Neural progenitor cell (in vitro differentiated cells): ENCODE measurements around the gene NPPC. TPM values are rescaled to one million over a fixed set of nuclear protein-coding genes. Genes with fewer than 3 reads are reported as not detected.
A peak's percentile ranks its signal among the peaks of the same experiment; 100 is the strongest.

Source experiments
- DNase-seq: peaks from one replicate; pipeline ENCODE4 v3.0.0-alpha.2; 2016; ENCODE audit warnings: low spot score
- H2AFZ ChIP-seq: fragments of 200-600 bp; sonication (generic); replicated peaks from 2 replicates; pipeline ENCODE4 v1.6.1; 2016; ENCODE audit warnings: antibody characterized with exemption
- H3F3A ChIP-seq: fragments of 200-600 bp; sonication (generic); 2 replicates; pipeline ENCODE4 v1.6.1; 2016; ENCODE audit warnings: antibody characterized with exemption, low read depth
- H3K27ac ChIP-seq: fragments of 200-600 bp; sonication (generic); 2 replicates; pipeline ENCODE4 v1.5.1; 2016; ENCODE audit warnings: mild to moderate bottlenecking
- H3K27me3 ChIP-seq: fragments of 200-600 bp; sonication (generic); 2 replicates; pipeline ENCODE4 v1.6.1; 2016; ENCODE audit warnings: mild to moderate bottlenecking, moderate library complexity
- H3K36me3 ChIP-seq: fragments of 200-600 bp; sonication (generic); 2 replicates; pipeline ENCODE4 v1.5.1; 2016
- H3K4me1 ChIP-seq: fragments of 200-600 bp; sonication (generic); 2 replicates; pipeline ENCODE4 v1.6.1; 2016; ENCODE audit warnings: mixed run types
- H3K4me2 ChIP-seq: fragments of 200-600 bp; sonication (generic); 2 replicates; pipeline ENCODE4 v1.6.1; 2016
- H3K4me3 ChIP-seq: fragments of 200-600 bp; sonication (generic); 2 replicates; pipeline ENCODE4 v1.5.1; 2016
- H3K79me2 ChIP-seq: fragments of 200-600 bp; sonication (generic); 2 replicates; pipeline ENCODE4 v1.6.1; 2016; ENCODE audit warnings: low read depth
- H3K9ac ChIP-seq: fragments of 200-600 bp; sonication (generic); 2 replicates; pipeline ENCODE4 v1.6.1; 2016
- H3K9me3 ChIP-seq: fragments of 200-600 bp; sonication (generic); 2 replicates; pipeline ENCODE4 v1.5.1; 2016; ENCODE audit warnings: low read depth
- H4K20me1 ChIP-seq: fragments of 200-600 bp; sonication (generic); 2 replicates; pipeline ENCODE4 v1.6.1; 2016; ENCODE audit warnings: low read depth
- H3K27ac Mint-ChIP-seq: 3 replicates; pipeline ENCODE4 v1.8.0; 2021; ENCODE audit warnings: mixed read lengths
- H3K27me3 Mint-ChIP-seq: 2 replicates; pipeline ENCODE4 v1.8.0; 2022; ENCODE audit warnings: low read depth, mild to moderate bottlenecking, inconsistent platforms, moderate library complexity, mixed read lengths; ENCODE audit not compliant: insufficient read depth
- H3K36me3 Mint-ChIP-seq: 3 replicates; pipeline ENCODE4 v1.8.0; 2021; ENCODE audit warnings: mixed read lengths
- H3K4me1 Mint-ChIP-seq: 3 replicates; pipeline ENCODE4 v1.8.0; 2021; ENCODE audit warnings: mixed read lengths
- H3K4me3 Mint-ChIP-seq: 3 replicates; pipeline ENCODE4 v1.8.0; 2021; ENCODE audit warnings: mild to moderate bottlenecking, moderate library complexity, mixed read lengths
- H3K9me3 Mint-ChIP-seq: 3 replicates; pipeline ENCODE4 v1.8.0; 2020; ENCODE audit warnings: mixed read lengths
- EZH2 ChIP-seq: fragments of 200-600 bp; sonication (generic); IDR thresholded peaks from 2 replicates; pipeline ENCODE4 v1.6.1; 2017; ENCODE audit warnings: antibody characterized with exemption, mild to moderate bottlenecking, moderate library complexity
- EZH2phosphoT487 ChIP-seq: fragments of 200-600 bp; sonication (generic); IDR thresholded peaks from 2 replicates; pipeline ENCODE4 v1.6.1; 2017; ENCODE audit warnings: antibody characterized with exemption
- total RNA-seq: library from RNA; depleted of rRNA; stranded (reverse); fragments of >200 nt; gene quantifications from 2 replicates; pipeline ENCODE4 v1.2.3, GENCODE V29; 2015; ENCODE audit warnings: low replicate concordance
- TF ChIP-seq, protein P1 (sequence below): fragments of 200-600 bp; sonication (generic); IDR thresholded peaks from 2 replicates; pipeline ENCODE4 v1.5.1; 2017; ENCODE audit warnings: antibody characterized with exemption, mild to moderate bottlenecking

The NPPC gene
- total RNA-seq, 1 donor from 2014 or later: not detected

- Mint-ChIP-seq H3K4me1 (peaks cover 5% of the 10 kb centered on the region), H3K9me3 (no peaks in the 10 kb centered on the region), H3K36me3 (no peaks in the 10 kb centered on the region), H3K27ac (no peak overlapping the region), H3K4me3 (no peak overlapping the region), H3K27me3 (peaks cover 31% of the 10 kb centered on the region)
- Histone ChIP-seq H3F3A (peaks cover 5% of the 10 kb centered on the region), H3K4me3 (no peak overlapping the region), H3K36me3 (no peaks in the 10 kb centered on the region), H3K79me2 (no peaks in the 10 kb centered on the region), H4K20me1 (peaks cover 11% of the 10 kb centered on the region), H3K27ac (no peak overlapping the region), H3K9ac (no peak overlapping the region), H3K4me1 (peaks cover 3% of the 10 kb centered on the region), H3K27me3 (peaks cover 53% of the 10 kb centered on the region), H3K4me2 (no peak overlapping the region), H3K9me3 (no peaks in the 10 kb centered on the region), H2AFZ (no peak overlapping the region)
- TF ChIP-seq, protein P1, sequence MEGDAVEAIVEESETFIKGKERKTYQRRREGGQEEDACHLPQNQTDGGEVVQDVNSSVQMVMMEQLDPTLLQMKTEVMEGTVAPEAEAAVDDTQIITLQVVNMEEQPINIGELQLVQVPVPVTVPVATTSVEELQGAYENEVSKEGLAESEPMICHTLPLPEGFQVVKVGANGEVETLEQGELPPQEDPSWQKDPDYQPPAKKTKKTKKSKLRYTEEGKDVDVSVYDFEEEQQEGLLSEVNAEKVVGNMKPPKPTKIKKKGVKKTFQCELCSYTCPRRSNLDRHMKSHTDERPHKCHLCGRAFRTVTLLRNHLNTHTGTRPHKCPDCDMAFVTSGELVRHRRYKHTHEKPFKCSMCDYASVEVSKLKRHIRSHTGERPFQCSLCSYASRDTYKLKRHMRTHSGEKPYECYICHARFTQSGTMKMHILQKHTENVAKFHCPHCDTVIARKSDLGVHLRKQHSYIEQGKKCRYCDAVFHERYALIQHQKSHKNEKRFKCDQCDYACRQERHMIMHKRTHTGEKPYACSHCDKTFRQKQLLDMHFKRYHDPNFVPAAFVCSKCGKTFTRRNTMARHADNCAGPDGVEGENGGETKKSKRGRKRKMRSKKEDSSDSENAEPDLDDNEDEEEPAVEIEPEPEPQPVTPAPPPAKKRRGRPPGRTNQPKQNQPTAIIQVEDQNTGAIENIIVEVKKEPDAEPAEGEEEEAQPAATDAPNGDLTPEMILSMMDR: no peak
- TF ChIP-seq EZH2 (no peak), EZH2phosphoT487 (no peak)
- no peak for DNase-seq
Measured at GRCh38 chr2:231930593-231931281, 4.5 kb upstream of the NPPC start.

DNA sequence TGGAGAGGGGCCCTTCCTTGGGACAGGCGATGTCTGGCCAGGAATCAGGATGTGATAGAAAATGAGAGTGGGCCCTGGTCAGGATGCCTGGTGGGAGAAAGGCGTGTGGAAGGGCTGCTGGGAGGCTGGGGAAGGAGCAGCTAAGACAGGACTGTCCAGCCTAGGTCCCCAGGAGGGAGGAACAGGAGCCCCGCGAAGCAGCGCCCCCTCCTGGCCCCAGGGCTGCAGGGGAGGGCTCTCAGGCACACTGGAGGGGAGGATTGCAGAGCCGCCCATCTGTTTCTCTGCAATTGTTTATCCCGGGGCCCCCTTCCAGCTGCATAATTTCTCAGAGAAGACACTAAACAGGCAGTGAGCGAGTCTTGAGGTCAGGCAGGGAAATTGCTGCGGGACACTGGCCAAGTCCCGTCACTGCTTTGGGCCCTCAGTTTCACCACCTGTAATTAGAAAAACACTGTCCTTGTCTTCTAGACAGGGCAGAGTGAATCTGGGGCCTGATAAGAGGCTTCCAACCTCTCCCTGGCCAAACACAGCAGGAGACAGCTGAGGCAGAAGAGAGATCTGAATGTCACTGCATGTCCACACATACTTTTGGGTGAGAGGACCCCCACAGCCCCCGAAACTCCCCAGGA, 3.9 kb upstream of the NPPC start:
- Histone ChIP-seq H4K20me1 (peaks cover 11% of the 10 kb centered on the region), H3K79me2 (no peaks in the 10 kb centered on the region), H2AFZ (no peak overlapping the region), H3K36me3 (no peaks in the 10 kb centered on the region), H3K4me2 (no peak overlapping the region), H3K4me1 (peaks cover 7% of the 10 kb centered on the region), H3K9ac (no peak overlapping the region), H3K4me3 (no peak overlapping the region), H3K27ac (no peak overlapping the region), H3K9me3 (no peaks in the 10 kb centered on the region), H3F3A (peaks cover 5% of the 10 kb centered on the region), H3K27me3 (peaks cover 60% of the 10 kb centered on the region)
- peak; percentile 60 for DNase-seq
- TF ChIP-seq, protein P1: peak; percentile 69
- no peak for TF ChIP-seq EZH2phosphoT487
- Mint-ChIP-seq H3K36me3 (no peaks in the 10 kb centered on the region), H3K4me1 (peaks cover 5% of the 10 kb centered on the region), H3K4me3 (no peak overlapping the region), H3K27ac (no peak overlapping the region), H3K27me3 (peaks cover 26% of the 10 kb centered on the region), H3K9me3 (no peaks in the 10 kb centered on the region)

DNA sequence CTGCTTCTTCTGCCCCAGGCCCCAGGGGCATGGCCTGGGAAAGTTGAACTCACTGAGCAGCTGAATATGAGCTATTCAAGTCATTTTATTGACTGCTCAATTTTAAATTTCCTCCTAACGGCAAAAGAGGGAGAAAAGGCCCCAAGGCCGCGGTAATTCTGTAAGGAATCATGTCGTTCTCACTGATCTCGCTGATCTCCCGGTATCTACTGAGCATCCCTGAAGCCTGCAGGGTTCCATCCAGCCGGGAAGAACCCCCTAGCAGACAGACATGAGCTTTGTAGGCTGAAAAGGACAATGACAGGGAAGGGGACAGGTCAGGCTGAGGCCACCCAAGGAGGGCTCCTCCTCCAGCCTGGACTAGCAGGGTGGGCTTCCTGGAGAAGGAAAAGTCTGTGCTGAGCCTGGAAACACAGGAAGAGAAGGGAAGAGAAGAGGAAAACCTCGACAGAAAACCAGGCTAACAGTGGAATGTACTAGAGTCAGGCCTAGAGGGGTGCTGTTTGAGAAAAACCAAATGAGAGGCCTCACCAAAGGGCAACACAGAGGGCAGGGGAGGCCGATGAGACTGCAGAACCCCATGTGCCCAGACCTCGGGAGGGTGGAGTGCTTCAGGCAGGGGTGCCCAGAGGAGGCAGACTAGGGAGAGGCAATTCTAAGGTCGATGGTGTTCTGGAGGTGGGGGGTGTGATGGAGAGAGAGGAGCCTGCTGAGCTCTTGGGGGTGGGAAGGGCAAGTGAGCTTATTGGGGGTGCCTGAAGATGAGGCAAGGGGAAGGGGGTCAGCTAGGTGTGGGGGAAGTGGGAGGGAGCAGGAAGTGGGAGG, 2.9 kb upstream of the NPPC start:
- Histone ChIP-seq H3K4me1 (peaks cover 7% of the 10 kb centered on the region), H2AFZ (no peak overlapping the region), H4K20me1 (peaks cover 11% of the 10 kb centered on the region), H3K36me3 (no peaks in the 10 kb centered on the region), H3K4me3 (no peak overlapping the region), H3K9ac (no peak overlapping the region), H3K4me2 (no peak overlapping the region), H3K27ac (no peak overlapping the region), H3K9me3 (no peaks in the 10 kb centered on the region), H3K79me2 (no peaks in the 10 kb centered on the region), H3K27me3 (peaks cover 69% of the 10 kb centered on the region), H3F3A (peaks cover 5% of the 10 kb centered on the region)
- DNase-seq: no peak
- no peaks in the 10 kb centered on the region for H3K9me3 Mint-ChIP-seq
- H3K4me3 Mint-ChIP-seq: no peak overlapping the region
- peaks cover 31% of the 10 kb centered on the region for H3K27me3 Mint-ChIP-seq
- H3K4me1 Mint-ChIP-seq: peaks cover 9% of the 10 kb centered on the region
- H3K36me3 Mint-ChIP-seq: no peaks in the 10 kb centered on the region
- H3K27ac Mint-ChIP-seq: no peak overlapping the region
- no peak for TF ChIP-seq EZH2phosphoT487
- TF ChIP-seq, protein P1: no peak
- no peak for TF ChIP-seq EZH2
